GM23248 (cell line): Measurements from ENCODE around the gene KATNB1.

Experiments
- EZH2 ChIP-seq: fragments of 200-600 bp; sonication (generic); IDR thresholded peaks from 2 replicates; pipeline ENCODE4 v1.6.1; 2018; ENCODE audit warnings: antibody characterized with exemption, mild to moderate bottlenecking; ENCODE audit not compliant: insufficient read depth, poor library complexity, severe bottlenecking
- EZH2phosphoT487 ChIP-seq: fragments of 200-600 bp; sonication (generic); IDR thresholded peaks from 2 replicates; pipeline ENCODE4 v1.6.1; 2018; ENCODE audit warnings: antibody characterized with exemption, moderate library complexity, mild to moderate bottlenecking, low read depth; ENCODE audit not compliant: insufficient read depth

GRCh38 chr16:57774705-57775285 lies 39.2 kb downstream of the KATNB1 start:
- TF ChIP-seq EZH2 (no peak), EZH2phosphoT487 (no peak)
